Hypothalamus (tissue), 51 donors: ENCODE results near the gene PTPN14.
"Not testable (repeated sequence)": the region's sequence is repeated elsewhere in the genome, so short reads cannot be mapped to it uniquely, and the experiment has no call there.

Experiments used
- DNase-seq, 51 donors: peaks; one replicate each; lab custom pipeline; 2025; lab: John Stamatoyannopoulos, UW

The PTPN14 gene

DNA sequence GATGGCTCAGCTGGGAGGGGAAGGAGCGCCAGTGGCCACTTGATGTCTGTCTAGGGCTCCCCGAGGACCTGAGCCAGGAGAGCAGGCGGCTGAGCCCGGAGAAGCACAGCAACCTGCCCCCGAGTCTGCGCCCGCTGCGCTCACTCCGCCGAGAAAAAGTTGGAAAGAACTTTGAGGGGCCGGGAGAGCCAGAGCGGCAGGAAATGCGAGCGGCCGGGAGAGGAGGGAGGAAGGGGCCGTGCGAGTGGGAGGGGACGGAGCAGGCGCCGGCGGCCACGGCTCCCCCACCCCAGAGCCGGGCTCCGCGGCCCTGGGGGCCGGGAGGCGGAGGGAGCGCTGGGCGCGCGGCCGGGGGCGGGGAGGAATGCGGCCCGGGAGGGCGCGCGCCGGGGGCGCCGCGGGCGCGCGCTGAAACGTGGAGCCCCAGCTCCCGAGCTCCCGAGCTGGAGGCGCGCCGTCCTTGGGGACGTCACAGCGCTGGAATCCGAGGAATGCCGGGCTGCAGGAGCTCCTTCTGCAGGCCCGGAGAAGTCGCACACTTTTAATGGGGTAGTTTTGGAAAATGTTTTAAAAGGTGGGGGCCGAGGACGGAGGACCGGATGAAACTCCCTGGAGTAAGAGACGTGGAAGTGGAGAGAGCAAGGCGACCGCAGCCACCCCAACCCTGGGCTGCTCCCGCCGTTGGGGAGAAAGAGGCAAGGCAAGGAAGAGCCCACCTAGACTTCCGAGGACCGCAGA, at the start of gene PTPN14:
TSS of gene PTPN14 (minus strand) at position 167 of the 738 bp plus-strand sequence. CDS start 86,799 bp downstream, outside the sequence.
- peak in 40 of 51 donors; percentile 14 to 84 (median 60) for DNase-seq

DNA sequence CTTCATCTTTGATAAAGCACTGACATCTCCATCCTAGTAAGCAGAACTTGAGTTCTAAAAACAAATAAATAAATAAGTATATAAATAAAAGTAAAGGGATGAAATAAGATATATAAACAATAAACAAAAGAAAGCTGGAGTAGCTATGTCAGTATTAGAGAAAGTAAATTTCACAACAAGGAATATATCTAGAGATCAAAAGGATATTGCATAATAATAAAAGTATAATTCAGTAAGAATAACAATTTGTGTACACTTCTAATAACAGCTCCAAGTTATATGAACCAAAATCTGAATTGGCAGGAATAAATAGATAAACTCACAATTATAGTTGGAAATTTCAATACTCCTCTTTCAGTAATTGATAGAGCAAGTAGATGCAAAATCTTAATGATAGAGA, 41.8 kb upstream of the PTPN14 start:
- DNase-seq = no peak

DNA sequence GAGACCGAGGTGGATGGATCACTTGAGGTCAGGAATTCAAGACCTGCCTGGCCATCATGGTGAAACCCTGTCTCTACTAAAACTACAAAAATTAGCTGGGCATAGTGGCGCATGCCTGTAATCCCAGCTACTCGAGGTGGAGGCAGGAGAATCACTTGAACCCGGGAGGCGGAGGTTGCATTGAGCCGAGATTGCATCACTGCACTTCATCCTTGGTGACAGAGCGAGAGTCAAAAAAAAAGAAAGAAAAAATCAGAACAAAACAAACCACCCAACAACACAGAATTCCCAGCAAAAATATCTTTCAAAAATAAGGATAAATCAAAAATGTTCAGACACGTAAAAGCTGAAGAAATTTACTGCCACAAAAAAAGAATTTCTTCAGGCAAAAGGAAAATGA, 40.5 kb upstream of the PTPN14 start:
- DNase-seq = not testable (repeated sequence)

DNA sequence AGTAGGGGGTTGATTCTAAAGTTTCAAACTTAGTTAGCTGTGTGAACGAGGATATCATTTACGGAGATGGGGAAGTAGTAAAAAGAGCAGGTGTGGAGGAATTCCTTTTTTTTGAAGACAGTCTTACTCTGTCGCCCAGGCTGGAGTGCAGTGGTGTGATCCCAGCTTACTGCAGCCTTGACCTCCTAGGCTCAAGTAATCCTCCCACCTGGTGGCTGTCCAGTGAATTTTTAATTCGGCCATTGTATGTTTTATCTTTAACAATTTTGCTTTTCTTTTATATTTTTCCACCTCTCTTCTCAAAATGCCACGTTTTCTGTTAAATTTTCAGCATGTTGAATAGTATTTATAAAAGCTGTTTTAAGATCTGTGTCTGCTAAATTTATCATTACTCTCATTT, 39.3 kb upstream of the PTPN14 start:
- no peak for DNase-seq

DNA sequence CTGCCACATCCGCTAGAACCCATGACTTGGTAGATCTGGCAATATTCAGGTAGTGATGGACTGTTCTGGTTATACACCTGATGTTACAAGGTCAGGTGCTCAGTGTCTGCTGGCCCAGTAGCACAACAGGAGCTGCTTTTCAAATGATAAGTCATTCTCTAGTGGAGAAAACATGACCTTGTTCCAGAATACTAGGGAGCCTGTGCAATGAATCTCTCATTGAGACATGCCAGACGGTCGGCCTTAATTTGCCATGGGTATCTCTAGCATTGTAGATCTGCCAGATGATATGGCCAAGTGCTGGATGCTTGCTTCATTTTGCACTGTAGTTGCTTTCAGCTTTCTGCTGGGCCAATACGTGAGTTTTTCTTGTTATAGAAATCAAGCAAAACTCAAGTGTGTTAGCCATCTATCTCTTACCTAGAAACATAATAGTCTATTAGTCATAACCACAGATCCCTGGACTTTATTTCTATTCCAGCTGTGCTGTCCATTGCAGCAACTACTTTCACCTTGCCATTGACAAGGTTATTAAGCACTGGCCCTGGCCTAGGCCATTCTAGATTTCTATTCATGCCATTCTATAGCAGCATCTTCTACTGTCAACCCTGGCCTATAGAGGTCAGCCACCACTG, 37.7 kb upstream of the PTPN14 start:
- DNase-seq = no peak

DNA sequence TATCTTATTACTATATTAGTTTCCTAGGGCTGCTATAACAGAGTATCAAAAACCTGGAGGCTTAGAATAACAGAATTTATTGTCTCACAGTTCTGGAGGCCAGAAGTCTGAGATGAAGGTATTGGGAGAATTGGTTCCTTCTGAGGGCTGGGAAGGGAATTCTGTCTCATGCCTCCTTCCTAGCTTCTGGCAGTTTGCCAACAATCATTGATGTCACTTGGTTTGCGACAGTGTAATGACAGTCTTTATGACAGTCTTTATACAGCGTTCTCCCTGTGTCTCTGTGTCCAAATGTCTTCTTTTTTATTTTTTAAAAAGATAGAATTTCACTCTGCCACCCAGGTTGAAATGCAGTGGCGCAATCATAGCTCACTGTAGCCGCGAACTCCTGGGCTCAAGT, 35.8 kb upstream of the PTPN14 start:
- no peak for DNase-seq

DNA sequence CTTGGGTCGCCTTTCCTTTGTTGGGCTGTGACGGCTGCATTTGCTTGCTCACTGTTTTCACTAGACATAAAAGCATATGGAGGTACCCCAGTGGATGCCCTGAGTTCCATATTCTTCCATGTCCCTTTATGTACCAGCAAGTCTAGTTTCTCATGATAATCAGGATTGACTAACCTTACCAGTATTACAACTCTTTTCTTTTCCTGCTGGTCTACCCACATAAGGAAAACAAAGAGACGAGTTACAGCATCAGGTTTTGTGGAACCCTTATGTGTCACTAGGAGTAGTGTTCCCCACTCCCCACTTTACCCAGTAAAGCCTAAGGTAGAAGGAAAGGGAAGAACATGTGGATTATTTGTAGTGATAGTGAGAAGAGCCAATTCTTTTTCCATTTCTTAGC, 35.2 kb upstream of the PTPN14 start:
- DNase-seq = no peak

DNA sequence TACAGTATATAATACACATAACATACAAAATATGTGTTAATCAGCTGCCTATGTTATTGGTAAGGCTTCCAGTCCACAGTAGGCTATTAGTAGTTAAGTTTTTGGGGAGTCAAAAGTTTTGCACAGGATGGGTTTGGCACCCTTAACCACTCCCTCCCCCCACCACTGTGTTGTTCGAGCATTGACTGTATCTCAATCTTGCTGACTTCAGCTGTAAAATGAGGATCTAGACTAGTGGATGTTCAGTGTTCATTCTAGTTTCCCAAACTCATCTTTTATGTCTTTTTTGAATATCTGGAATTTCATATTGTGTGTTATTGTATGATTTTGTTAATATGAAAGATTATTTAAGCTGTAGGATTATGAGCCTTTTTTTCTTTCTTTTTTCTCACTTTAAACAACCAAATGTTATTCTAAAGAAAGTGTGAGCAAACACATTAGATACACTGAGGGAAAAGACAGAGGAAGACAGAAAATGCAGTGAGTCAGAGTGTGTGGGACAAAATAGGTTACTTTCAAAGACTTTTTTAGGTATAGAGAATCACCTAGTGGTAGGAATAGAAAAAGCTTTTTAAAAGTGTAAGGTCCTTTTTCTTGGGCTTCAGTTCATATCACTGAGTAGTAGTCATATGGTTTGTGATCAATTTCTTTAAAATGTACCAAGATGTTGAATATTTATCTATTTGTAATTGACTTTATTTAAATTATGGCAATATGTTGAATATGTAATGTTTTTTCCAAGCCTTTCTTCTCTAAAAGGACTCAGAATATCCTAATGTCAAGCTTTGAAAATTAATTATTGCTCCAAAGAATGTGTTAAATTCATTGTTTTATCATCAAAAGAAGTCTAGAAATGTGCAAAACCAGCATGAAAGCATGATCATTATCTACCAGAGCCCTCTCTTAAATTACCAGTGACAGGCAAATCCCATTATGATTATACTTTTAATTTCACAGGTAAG, 33.7 kb upstream of the PTPN14 start:
- DNase-seq = no peak

DNA sequence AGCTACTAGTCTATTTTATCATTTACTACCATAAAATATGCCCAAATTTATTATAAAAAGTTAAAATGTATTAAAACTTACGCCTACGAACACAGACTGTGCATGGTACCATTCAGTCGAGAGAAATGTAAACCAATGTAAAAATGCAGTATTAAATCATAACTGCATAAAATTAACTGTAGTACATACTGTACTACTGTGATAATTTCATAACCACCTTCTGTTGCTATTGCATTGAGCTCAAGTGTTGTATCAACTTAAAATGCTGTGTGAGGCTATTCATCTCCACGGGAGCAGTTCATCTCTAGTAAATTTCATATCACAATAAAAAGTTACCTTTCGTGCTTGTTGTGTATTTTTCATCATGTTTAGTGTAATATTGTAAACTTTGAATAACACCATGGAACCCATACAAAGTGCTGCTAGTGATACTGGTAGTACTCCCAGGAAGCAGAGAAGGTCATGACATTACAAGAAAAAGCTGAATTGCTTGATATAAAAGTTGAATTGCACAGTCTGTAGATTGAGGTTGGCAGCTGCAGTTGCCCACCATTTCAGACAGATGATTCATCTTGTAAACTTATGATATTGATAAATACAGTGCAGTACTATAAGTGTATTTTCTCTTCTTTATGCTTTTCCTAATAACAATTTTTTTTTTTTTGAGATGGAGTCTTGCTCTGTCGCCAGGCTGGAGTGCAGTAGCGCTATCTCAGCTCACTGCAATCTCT, 32.6 kb upstream of the PTPN14 start:
- DNase-seq = no peak

DNA sequence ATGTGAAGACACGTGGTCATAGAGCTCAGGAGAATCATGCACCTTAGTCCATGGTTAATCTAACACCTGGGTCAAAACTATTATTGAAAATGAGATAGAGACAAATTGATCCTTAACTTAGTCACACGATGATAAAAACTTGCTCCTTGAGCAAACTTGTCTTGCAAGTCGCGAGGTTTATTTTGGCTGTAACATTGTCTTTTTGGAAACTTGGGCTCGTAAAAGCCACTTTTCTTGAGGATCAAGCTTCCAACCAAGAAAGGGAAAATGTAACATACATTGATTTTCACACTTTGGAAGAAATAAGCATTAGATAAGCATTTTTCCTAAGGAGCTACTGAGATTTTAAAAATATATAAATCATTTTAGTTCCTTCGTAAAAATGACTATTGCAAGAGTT, 31.7 kb upstream of the PTPN14 start:
- no peak for DNase-seq

DNA sequence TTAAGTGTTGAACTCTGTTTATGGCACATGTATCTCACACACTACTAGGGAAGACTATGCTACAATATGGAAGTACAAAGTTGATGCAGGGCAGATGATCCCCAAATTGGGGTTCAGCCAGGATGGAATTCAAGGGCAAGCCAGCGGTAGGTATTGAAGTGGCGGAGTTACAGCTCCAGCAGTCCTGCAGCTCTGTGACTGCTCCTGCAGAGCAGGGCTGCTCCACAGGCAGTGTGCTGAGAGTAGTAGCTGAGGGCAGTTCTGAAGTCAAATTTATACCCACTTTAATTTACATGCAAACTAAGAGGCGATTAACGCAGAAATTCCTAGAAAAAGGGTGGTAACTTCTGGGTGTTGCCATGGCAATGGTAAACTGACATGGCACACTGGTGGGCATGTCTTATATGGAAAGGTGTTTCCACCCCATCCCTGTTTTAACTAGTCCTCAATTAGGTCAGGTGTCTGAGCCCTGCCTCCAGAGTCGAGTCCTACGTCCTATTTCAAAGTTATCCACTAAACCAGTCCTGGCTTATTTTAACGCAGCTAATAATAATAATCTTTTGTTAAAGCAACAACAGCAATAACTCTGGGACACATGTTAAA, 31.0 kb upstream of the PTPN14 start:
- DNase-seq = no peak

DNA sequence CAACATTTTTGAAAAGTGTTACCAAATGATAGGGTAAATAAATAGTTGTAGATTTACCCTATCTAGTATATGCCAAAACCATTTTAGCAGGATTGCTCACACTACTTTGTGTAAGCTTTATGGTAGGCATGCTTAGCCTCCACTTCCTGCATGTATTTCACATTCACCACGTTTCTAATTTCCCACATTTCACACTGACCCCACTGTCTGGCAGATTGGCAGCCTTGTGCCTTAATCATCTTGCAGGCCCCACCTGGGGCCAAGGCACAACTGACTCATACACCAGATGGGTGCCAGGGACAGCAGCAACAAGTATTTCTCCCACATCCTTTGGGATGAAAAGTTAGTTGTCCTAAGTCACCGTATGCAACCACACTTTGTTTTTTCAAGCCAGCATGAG, 30.4 kb upstream of the PTPN14 start:
- no peak for DNase-seq

DNA sequence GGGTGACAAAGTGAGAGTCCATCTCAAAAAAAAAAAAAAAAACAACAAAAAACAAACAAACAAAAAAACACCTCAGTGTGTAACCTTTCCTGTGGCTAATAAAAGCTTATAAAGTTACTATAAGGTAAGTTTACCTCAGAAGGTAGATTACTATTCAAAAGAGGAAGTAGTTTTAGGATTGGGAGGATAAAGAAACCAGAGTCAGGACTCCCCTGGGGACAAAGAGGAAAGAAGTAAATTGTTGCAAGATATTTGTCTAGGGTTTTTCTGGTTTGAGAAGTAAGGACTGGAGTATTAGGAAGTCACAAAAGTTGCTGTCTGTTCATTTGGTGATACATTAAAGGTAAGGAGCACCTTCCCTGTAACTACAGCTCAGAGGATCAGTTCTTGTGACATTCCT, 27.8 kb upstream of the PTPN14 start:
- no peak for DNase-seq

DNA sequence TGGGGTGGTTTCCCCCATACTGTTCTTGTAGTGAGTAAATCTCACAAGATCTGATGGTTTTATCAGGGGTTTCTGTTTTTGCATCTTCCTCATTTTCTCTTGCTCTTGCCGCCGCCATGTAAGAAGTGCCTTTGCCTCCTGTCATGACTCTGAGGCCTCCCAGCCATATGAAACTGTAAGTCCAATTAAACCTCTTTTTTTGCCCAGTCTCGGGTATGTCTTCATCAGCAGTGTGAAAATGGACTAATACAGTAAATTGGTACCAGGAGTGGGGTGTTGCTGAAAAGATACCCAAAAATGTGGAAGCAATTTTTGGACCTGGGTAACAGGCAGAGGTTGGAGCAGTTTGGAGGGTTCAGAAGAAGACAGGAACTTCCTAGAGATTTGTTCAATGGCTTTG, 24.7 kb upstream of the PTPN14 start:
- DNase-seq = not testable (repeated sequence)

DNA sequence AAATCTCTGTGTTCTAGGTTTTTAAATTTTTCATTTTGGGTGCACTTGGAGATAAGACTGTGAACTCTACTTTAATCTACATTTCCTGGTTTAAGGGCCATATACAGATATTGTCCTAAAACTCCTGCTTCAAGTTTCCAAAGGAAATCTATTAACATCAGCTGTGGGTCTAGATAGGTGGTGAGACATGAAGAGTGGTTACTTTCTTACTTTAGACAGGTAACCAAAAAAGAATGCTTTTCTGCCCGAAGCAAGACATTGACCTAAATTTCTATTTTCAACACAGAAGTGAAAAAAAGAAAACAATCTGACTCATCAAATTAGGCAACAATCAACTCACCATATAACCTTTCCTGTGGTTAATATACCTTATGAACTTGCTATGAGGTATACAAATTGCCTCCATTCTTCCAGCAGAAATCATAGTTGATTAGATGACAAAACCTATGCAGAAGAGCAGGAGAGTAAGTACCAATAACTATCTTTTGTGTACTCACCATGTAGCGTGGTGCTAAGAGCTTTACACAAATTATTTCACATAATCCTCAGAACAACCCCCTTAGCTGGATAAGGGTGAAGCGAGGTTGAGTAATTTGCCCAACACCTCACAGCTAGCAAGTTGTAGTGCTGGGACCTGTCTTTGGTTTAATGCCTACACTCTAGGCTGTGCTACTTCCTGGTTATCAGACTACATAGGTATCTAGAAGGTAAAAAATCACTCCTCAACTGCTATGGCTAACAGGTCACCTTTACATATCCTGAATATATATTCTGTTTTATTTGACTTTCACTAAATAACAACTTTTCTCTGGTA, 23.4 kb upstream of the PTPN14 start:
- no peak for DNase-seq

DNA sequence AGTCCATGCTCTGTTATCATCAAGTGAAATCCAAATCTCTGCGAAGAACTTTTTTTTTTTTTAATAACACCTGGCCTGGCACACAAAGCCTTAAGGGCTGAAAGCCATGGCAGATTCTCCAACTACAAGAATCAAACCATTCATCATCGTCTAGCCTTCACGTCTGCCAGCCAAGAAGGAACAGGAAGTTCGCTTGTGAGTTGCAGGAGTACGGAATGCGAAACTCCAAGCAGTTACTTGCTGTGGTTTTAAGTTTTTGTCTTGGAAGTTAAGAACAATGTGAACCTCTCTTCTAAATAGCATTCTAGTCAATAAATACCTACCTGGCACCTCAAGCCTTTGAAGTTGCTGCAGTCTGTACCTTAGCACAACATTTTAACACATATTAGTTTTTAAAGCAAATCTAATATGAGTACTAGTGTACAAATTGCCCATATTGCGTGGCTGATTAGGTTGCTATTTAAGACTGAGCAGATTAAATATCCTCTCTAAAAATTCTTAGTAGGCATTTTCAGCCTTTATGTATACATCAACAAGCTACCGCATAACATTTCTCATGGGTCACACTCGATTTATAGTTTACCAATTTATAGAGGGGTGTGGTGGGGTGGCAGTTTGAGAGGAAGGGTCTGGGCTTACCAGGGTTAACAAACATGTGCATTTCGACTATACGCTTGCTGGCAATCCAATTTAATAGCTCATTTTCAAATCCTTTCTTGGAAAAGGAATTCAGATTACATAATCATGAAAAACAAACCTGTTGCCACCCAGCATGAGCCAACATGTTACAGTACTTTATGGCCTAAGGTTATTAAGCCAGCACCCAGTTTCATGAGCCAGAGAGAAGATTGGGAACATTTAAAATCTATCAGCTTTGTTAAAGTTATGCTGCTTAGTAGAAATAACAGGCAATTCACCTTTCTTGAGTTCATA, 22.2 kb upstream of the PTPN14 start:
- DNase-seq = no peak

DNA sequence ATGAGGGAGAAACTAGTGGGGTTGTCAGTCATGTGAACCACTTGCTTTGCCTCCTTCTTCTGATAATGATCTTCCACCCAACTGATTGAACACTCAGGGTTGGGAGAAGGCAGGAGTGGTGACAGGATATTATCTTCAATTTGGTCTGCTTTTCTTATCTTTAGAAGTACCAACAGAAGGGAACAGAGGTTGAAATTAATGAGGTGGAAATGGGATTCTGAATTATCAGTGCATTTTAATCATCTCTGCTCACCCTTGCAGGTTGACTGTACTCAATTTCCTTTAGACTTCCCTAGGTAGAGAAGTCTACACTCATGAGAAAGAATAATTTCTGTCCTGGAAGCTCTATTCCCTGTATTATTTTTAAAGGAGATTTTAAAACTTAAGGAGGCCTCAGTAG, 19.9 kb upstream of the PTPN14 start:
- DNase-seq = no peak

DNA sequence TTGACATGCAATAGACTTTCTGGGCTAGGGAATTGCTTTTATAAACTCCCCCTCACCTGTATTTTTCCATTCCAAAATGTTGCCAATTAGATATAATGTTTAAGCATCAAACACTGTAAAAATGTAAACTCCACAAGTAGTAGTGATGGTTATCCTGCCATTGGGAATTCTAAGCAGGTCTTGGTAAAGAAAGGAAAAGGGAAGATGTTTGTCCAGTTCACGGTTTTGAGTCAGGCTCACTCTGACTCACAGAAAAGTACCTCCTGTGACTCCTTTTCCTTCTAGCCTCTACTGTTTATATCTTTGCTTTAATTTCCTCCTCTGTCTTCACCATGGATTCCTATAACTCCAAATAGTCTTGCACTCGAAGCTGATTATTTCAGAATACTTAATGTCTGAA, 19.0 kb upstream of the PTPN14 start:
- no peak for DNase-seq
